ENCODE measurements around the gene ARHGEF37. TPM values are rescaled to one million over a fixed set of nuclear protein-coding genes. Genes with fewer than 3 reads are reported as not detected.

The ARHGEF37 gene
- total RNA-seq, 3 donors from 2014 or later: 5.3 to 54.4 (median 29.2) TPM

- H3K27me3 ChIP-seq: no peaks in the 10 kb centered on the region
- DNase-seq (ENCODE audit: low spot score in 2 of 2): no peak
- H3K9me3 ChIP-seq: no peaks in the 10 kb centered on the region
- TF ChIP-seq, protein P1, sequence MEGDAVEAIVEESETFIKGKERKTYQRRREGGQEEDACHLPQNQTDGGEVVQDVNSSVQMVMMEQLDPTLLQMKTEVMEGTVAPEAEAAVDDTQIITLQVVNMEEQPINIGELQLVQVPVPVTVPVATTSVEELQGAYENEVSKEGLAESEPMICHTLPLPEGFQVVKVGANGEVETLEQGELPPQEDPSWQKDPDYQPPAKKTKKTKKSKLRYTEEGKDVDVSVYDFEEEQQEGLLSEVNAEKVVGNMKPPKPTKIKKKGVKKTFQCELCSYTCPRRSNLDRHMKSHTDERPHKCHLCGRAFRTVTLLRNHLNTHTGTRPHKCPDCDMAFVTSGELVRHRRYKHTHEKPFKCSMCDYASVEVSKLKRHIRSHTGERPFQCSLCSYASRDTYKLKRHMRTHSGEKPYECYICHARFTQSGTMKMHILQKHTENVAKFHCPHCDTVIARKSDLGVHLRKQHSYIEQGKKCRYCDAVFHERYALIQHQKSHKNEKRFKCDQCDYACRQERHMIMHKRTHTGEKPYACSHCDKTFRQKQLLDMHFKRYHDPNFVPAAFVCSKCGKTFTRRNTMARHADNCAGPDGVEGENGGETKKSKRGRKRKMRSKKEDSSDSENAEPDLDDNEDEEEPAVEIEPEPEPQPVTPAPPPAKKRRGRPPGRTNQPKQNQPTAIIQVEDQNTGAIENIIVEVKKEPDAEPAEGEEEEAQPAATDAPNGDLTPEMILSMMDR (IDR thresholded peaks at IDR 0.05): no peak
- no peak for TF ChIP-seq POLR2AphosphoS5 (IDR thresholded peaks at IDR 0.05)
- no peak for TF ChIP-seq POLR2A (IDR thresholded peaks at IDR 0.05)
- no peak overlapping the region for H3K27ac ChIP-seq
- intact Hi-C loops (cut with DNase I; ENCODE audit: low total_unique reads): no loop called here
- peaks cover 0 to 7% of the 10 kb centered on the region in 2 donors for H3K4me1 ChIP-seq
- no peaks in the 10 kb centered on the region for H3K36me3 ChIP-seq
- H3K4me3 ChIP-seq: no peak overlapping the region
Observed at GRCh38 chr5:149615976-149616375, 34.7 kb downstream of the ARHGEF37 start.

- intact Hi-C loops (cut with DNase I; ENCODE audit: low total_unique reads): no loop called here
- H3K9me3 ChIP-seq: no peaks in the 10 kb centered on the region
- H3K4me3 ChIP-seq: no peak overlapping the region
- no peaks in the 10 kb centered on the region for H3K36me3 ChIP-seq
- H3K27me3 ChIP-seq: no peaks in the 10 kb centered on the region
- no peak for DNase-seq (ENCODE audit: low spot score in 2 of 2)
- peaks cover 0 to 7% of the 10 kb centered on the region in 2 donors for H3K4me1 ChIP-seq
- TF ChIP-seq, protein P1 (IDR thresholded peaks at IDR 0.05): no peak
- TF ChIP-seq POLR2AphosphoS5 (IDR thresholded peaks at IDR 0.05): no peak
- no peak for TF ChIP-seq POLR2A (IDR thresholded peaks at IDR 0.05)
- H3K27ac ChIP-seq: no peak overlapping the region
Observed at GRCh38 chr5:149616727-149617285, 35.5 kb downstream of the ARHGEF37 start.

DNA sequence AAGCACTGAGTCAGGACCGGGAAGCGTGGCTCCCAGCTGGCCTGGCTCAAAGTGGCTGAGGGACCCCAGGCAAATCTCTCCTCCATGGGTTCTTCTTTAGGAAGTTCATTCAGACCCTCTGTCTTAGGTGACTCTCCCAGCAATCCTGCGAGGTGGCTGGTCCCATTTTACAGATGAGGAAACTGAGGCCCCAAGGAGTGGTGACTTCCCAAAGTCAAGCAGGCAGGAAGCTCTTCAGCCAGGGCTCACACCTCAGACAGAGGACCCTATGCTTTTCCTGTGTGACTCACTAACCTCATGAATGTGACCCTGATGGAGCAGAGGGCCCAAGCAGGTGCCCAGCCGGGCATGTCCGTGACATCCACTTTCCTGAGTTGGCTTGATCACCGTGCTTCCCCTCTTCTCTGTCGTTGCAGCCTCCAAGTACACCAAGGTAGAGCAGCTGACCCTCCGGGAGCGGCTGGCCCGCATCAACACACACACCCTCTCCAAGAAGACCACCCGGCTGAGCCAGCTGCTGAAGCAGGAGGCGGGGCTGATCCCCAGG lies 36.5 kb downstream of the ARHGEF37 start:
- H3K9me3 ChIP-seq: no peaks in the 10 kb centered on the region
- peaks cover 0 to 7% of the 10 kb centered on the region in 2 donors for H3K4me1 ChIP-seq
- H3K36me3 ChIP-seq: no peaks in the 10 kb centered on the region
- no peak for DNase-seq (ENCODE audit: low spot score in 2 of 2)
- H3K27me3 ChIP-seq: no peaks in the 10 kb centered on the region
- peak overlapping the region; percentile 14 to 35 for H3K27ac ChIP-seq
- no peak overlapping the region for H3K4me3 ChIP-seq
- intact Hi-C loops (cut with DNase I; ENCODE audit: low total_unique reads): no loop called here
- no peak for TF ChIP-seq POLR2AphosphoS5 (IDR thresholded peaks at IDR 0.05)
- TF ChIP-seq, protein P1 (IDR thresholded peaks at IDR 0.05): no peak
- TF ChIP-seq POLR2A (IDR thresholded peaks at IDR 0.05): no peak

DNA sequence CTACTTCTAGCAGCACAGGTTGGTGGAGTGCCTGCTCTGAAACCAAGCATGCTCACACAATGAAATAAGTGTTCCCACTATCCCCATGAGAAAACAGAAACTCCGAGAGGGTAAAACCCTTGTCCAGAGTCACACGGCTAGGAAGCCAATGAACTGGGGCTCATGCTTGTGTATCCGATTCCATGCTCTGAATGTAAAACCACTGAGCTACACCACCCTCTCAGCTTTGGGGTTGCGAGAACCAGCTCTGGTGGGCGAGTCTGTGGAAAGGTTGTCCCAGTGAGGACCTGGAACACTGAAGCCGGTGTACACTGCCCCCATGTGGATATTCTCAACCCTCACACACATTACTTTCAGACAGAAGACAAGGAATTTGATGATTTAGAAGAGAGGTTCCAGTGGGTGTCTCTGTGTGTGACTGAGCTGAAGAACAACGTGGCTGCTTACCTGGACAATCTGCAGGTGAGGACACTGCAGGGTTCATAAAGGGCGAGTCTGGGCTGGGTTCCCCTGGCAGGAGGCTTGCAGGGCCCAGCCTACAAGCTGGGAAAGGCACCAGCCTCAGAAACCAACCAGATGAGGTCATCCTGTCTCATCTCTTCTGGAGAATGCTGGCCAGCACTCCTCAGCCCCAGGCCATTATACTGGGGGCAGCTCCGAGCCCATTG lies 37.4 kb downstream of the ARHGEF37 start:
- Histone ChIP-seq H3K4me3 (no peak overlapping the region), H3K36me3 (no peaks in the 10 kb centered on the region), H3K4me1 (peaks cover 0 to 7% of the 10 kb centered on the region in 2 donors), H3K9me3 (no peaks in the 10 kb centered on the region), H3K27me3 (no peaks in the 10 kb centered on the region), H3K27ac (peak overlapping the region; percentile 14 to 35)
- intact Hi-C loops (cut with DNase I; ENCODE audit: low total_unique reads): no loop called here
- DNase-seq (ENCODE audit: low spot score in 2 of 2): no peak
- TF ChIP-seq POLR2AphosphoS5 (IDR thresholded peaks at IDR 0.05) (no peak), POLR2A (IDR thresholded peaks at IDR 0.05) (no peak)
- TF ChIP-seq, protein P1 (IDR thresholded peaks at IDR 0.05): peak; percentile 42 to 60 (median 53)

DNA sequence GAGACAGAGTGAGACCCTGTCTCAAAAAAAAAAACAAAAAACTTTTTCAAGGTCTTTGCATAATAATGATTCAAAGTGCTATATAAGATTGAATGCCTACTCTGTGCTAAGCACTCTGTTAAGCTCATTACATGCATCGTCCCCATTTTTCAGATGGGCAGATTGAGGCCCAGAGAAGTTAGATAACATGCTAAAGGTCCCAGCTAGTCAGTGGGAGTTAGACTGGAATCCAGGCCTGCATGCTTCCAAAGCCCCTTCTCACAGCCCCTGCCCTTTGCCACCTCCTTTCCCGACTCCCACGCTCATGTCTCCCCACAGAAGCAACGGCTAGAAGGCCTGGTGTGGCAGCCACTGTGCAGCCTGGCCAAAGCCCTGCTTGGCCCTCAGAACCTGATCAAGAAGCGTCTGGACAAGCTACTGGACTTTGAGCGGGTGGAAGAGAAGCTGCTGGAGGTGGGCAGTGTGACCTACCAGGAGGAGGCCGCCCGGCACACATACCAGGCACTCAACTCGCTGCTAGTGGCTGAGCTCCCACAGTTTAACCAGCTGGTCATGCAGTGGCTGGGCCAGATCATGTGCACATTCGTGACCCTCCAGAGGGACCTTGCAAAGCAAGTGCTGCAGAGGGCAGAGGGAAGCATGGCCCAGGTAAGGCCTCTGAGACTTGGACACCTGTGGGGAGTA lies 40.3 kb downstream of the ARHGEF37 start:
- Histone ChIP-seq H3K36me3 (no peaks in the 10 kb centered on the region), H3K9me3 (no peaks in the 10 kb centered on the region), H3K27ac (no peak overlapping the region), H3K4me1 (peaks cover 0 to 7% of the 10 kb centered on the region in 2 donors), H3K4me3 (no peak overlapping the region), H3K27me3 (no peaks in the 10 kb centered on the region)
- TF ChIP-seq POLR2A (IDR thresholded peaks at IDR 0.05) (no peak), POLR2AphosphoS5 (IDR thresholded peaks at IDR 0.05) (no peak)
- TF ChIP-seq, protein P1 (IDR thresholded peaks at IDR 0.05): no peak
- no peak for DNase-seq (ENCODE audit: low spot score in 2 of 2)
- intact Hi-C loops (cut with DNase I; ENCODE audit: low total_unique reads): no loop called here

All from breast epithelium (tissue), 4 donors.